ENCODE data around the gene PTPRZ1. TPM values are rescaled to one million over a fixed set of nuclear protein-coding genes. Genes with fewer than 3 reads are reported as not detected.

Gene PTPRZ1
- total and polyA plus RNA-seq, 2 of the 13 experiments (the other 11 are each of a cell fraction or from before 2014, with no cell fraction given) = not detected

- TF ChIP-seq FOXJ3 (CRISPR knock-in tag; IDR thresholded peaks at IDR 0.05; ENCODE audit: borderline replicate concordance) = no peak
- TF ChIP-seq IRF9 (CRISPR knock-in tag; IDR thresholded peaks at IDR 0.05; ENCODE audit: borderline replicate concordance) = no peak
- no peak for TF ChIP-seq PBX2 (CRISPR knock-in tag; IDR thresholded peaks at IDR 0.05)
These were observed 145.1 kb downstream of the PTPRZ1 start (continued) for GRCh38 chr7:122018032-122018431.

GRCh38 chr7:122027058-122027457, 154.1 kb downstream of the PTPRZ1 start:
- no peak overlapping the region for H3K9ac ChIP-seq (ENCODE audit: insufficient read depth, low read depth, low read length)
- no TSS peak for BruUV-seq (replicated peaks)
- ChIA-PET CTCF (ENCODE audit: low intra/inter-chr PET ratio, low total read pairs) (no interaction called here), POLR2A (no interaction called here)
- H3K79me2 ChIP-seq (ENCODE audit: insufficient read depth, low read length) = no peaks in the 10 kb centered on the region
- no peak overlapping the region for H3K4me2 ChIP-seq (ENCODE audit: low read depth, low read length)
- no peak overlapping the region for H3K4me3 ChIP-seq (replicated peaks in 1 of 3; ENCODE audit: insufficient read depth in 1 of 3, low read depth in 2 of 3, low read length in 3 of 3)
- ATAC-seq (no peak), DNase-seq (ENCODE audit: low spot score) (no peak), FAIRE-seq (no peak)
- in situ Hi-C loops (cut with HindIII; ENCODE audit: extremely low pct_ligation_motif_present, low pct_unique_long_range_greater_than_20kb) (no loop called here), intact Hi-C loops (cut with micrococcal nuclease; ENCODE audit: unreplicated experiment) (no loop called here)
- H2AFZ ChIP-seq (ENCODE audit: low read length) = no peak overlapping the region
- no peaks in the 10 kb centered on the region for H3K36me3 ChIP-seq (replicated peaks in 1 of 2; ENCODE audit: control insufficient read depth in 1 of 2, insufficient read depth in 2 of 2, low read length in 2 of 2)
- no peaks in the 10 kb centered on the region for H4K20me1 ChIP-seq (ENCODE audit: insufficient read depth, low read length)
- H3K27me3 ChIP-seq (ENCODE audit: control insufficient read depth in 1 of 2, insufficient read depth in 2 of 2, low read length in 2 of 2) = no peaks in the 10 kb centered on the region; a peak in 1 of 5 replicates
- no peaks in the 10 kb centered on the region for H3K4me1 ChIP-seq (ENCODE audit: insufficient read depth, low read length)
- 3% methylated on average over 2 of the region's 2 CpGs for WGBS (ENCODE audit: low lambda C conversion rate)
- H3K27ac ChIP-seq (ENCODE audit: extremely low read length, insufficient read depth, low read length) = no peak overlapping the region
- H3K9me3 ChIP-seq (ENCODE audit: low read length) = no peaks in the 10 kb centered on the region
- TF ChIP-seq ZBTB2 (CRISPR knock-in tag; IDR thresholded peaks at IDR 0.05; ENCODE audit: low read depth) (no peak), GPBP1L1 (CRISPR knock-in tag; IDR thresholded peaks at IDR 0.05) (no peak), CERS6 (CRISPR knock-in tag; IDR thresholded peaks at IDR 0.05) (no peak), ZGPAT (CRISPR knock-in tag; IDR thresholded peaks at IDR 0.05) (no peak), ZBTB7B (CRISPR knock-in tag; IDR thresholded peaks at IDR 0.05) (no peak), SALL2 (CRISPR knock-in tag; IDR thresholded peaks at IDR 0.05) (no peak), CCAR2 (optimal IDR thresholded peaks at IDR 0.05; ENCODE audit: low read depth, low read length) (no peak), YY1 (IDR thresholded peaks at IDR 0.05; ENCODE audit: insufficient read depth, insufficient replicate concordance, low read depth, low read length) (no peak), ZNF784 (CRISPR knock-in tag; IDR thresholded peaks at IDR 0.05; ENCODE audit: borderline replicate concordance) (no peak), CENPT (CRISPR knock-in tag; IDR thresholded peaks at IDR 0.05; ENCODE audit: low read depth) (no peak), PAF1 (CRISPR knock-in tag; IDR thresholded peaks at IDR 0.05) (no peak), PAX8 (CRISPR knock-in tag; IDR thresholded peaks at IDR 0.05; ENCODE audit: borderline replicate concordance) (no peak)
